Measurements from ENCODE around the gene RUNX1. TPM values are rescaled to one million over a fixed set of nuclear protein-coding genes. Genes with fewer than 3 reads are reported as not detected.
A peak's percentile ranks its signal among the peaks of the same experiment; 100 is the strongest.

Gene RUNX1
- total and polyA plus RNA-seq, 2 donors (not counting 1 experiment from before 2014, with no cell fraction given): 26.3 to 73.0 TPM

DNA sequence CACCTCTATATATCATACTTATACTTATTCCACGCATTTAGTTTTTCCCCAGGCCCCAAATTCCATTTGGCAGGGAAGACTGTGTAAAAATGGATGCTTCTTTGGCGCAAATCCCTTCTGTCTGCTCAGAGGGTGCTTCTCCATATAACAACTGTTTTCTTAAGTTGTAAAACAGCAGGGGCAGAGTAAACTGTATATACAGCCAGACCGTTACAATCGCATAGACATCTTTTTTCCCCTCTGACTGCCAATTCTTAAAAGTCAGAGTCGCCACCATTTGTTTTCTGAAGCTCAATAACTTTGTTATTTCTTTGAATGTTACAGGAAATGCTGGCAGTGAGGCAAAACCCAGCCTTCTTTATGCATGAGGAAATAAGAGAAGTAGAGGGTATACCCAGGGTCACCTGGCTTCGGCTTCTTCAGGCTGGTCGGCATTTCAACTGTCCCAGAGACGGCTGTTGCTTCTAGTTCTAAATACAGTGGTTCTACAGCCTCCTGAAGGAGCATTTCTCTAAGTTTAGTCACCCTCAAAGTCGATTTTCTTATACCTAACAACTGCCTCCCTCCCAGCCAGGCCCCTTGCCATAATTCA lies 191.9 kb downstream of the RUNX1 start:
- Histone ChIP-seq H3K79me2 (ENCODE audit: control insufficient read depth, insufficient read depth, low read length) (peaks cover 41% of the 10 kb centered on the region), H3K36me3 (replicated peaks in 1 of 2; ENCODE audit: control extremely low read depth in 1 of 2, control insufficient read depth in 1 of 2, extremely low read depth in 1 of 2, insufficient read depth in 2 of 2, low read length in 1 of 2) (peaks cover 10 to 49% of the 10 kb centered on the region in 2 experiments), H3K4me3 (ENCODE audit: control extremely low read depth in 1 of 5, extremely low read depth in 1 of 5, insufficient read depth in 1 of 5, low read depth in 2 of 5, low read length in 4 of 5) (no peak overlapping the region), H2AFZ (ENCODE audit: insufficient read depth, low read depth, low read length, poor library complexity, severe bottlenecking) (no peak overlapping the region), H4K20me1 (ENCODE audit: control insufficient read depth, insufficient read depth, low read length, poor library complexity, severe bottlenecking) (peaks cover 27% of the 10 kb centered on the region), H3K4me2 (replicated peaks; ENCODE audit: low read depth, low read length, poor library complexity, severe bottlenecking) (peak overlapping the region; percentile 55), H3K27me3 (replicated peaks in 1 of 4; ENCODE audit: control extremely low read depth in 1 of 4, control insufficient read depth in 3 of 4, insufficient read depth in 4 of 4, low read length in 3 of 4) (peaks cover 0 to 2% (median 0%) of the 10 kb centered on the region in 4 experiments), H3K4me1 (ENCODE audit: control insufficient read depth in 2 of 2, insufficient read depth in 2 of 2, low read length in 2 of 2) (peaks cover 31% of the 10 kb centered on the region in 2 donors), H3K9ac (ENCODE audit: low read length) (no peak overlapping the region), H3K27ac (ENCODE audit: low read length in 2 of 2) (peak overlapping the region; percentile 18 to 65), H3K9me3 (ENCODE audit: control extremely low read depth in 1 of 3, control insufficient read depth in 2 of 3, insufficient read depth in 1 of 3, low read length in 2 of 3) (no peaks in the 10 kb centered on the region)
- Mint-ChIP-seq H3K27me3 (no peaks in the 10 kb centered on the region), H3K4me3 (peak overlapping the region; percentile 65), H3K27ac (peak overlapping the region; percentile 74), H3K4me1 (peaks cover 40% of the 10 kb centered on the region), H3K9me3 (ENCODE audit: insufficient read depth) (no peaks in the 10 kb centered on the region)
- DNase-seq: peak; percentile 65
- intact Hi-C loops (cut with micrococcal nuclease): loop anchor here (1.0 kb wide), 1 partner anchor 8 kb away; no protein-coding TSS in a partner anchor
- ChIA-PET CTCF (interaction anchor here (0.7 to 2.5 kb wide), 8 partner anchors 8 to 544 kb away, joined by 3 to 9 read pairs (median 3); no protein-coding TSS in a partner anchor), POLR2A (interaction anchor here (1.0 to 1.6 kb wide), 3 partner anchors 8 to 31 kb away, joined by 3 to 4 read pairs (median 3); no protein-coding TSS in a partner anchor)
- TF ChIP-seq EZH2 (IDR thresholded peaks at IDR 0.05; ENCODE audit: borderline replicate concordance, insufficient read depth, low read depth, low read length, poor library complexity, severe bottlenecking): no peak
- TF ChIP-seq, protein P1, sequence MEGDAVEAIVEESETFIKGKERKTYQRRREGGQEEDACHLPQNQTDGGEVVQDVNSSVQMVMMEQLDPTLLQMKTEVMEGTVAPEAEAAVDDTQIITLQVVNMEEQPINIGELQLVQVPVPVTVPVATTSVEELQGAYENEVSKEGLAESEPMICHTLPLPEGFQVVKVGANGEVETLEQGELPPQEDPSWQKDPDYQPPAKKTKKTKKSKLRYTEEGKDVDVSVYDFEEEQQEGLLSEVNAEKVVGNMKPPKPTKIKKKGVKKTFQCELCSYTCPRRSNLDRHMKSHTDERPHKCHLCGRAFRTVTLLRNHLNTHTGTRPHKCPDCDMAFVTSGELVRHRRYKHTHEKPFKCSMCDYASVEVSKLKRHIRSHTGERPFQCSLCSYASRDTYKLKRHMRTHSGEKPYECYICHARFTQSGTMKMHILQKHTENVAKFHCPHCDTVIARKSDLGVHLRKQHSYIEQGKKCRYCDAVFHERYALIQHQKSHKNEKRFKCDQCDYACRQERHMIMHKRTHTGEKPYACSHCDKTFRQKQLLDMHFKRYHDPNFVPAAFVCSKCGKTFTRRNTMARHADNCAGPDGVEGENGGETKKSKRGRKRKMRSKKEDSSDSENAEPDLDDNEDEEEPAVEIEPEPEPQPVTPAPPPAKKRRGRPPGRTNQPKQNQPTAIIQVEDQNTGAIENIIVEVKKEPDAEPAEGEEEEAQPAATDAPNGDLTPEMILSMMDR (IDR thresholded peaks at IDR 0.05): no peak
- ATAC-seq (ENCODE audit: low read depth): peak; percentile 94
- WGBS (ENCODE audit: insufficient coverage): 0% methylated on average over 2 of the region's 9 CpGs

DNA sequence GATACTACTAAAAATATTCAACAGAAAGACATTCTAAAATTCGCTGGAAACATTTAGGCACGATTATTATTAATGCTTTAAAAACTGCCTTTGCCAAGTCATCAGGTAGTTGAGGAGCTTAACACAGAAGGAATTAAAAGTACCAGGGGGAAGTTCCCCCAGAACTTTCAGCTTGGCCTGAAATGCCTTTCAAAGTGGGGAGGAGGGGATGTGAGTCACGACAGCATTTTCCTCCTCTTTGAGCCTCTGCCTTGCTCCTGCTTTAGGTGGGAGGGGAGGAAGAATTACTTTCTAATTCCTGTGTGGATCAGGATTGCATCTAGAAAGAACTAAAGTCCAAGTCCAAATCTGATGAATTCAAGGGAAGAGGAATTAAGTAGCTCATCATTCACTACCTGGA lies 196.7 kb downstream of the RUNX1 start:
- H3K36me3 ChIP-seq (replicated peaks in 1 of 2; ENCODE audit: control extremely low read depth in 1 of 2, control insufficient read depth in 1 of 2, extremely low read depth in 1 of 2, insufficient read depth in 2 of 2, low read length in 1 of 2): peaks cover 13 to 43% of the 10 kb centered on the region in 2 experiments
- no peak overlapping the region for H3K27ac Mint-ChIP-seq
- DNase-seq (no peak), ATAC-seq (ENCODE audit: low read depth) (no peak)
- intact Hi-C loops (cut with micrococcal nuclease): no loop called here
- no peaks in the 10 kb centered on the region for H3K9me3 Mint-ChIP-seq (ENCODE audit: insufficient read depth)
- H3K27ac ChIP-seq (ENCODE audit: low read length in 2 of 2): no peak overlapping the region
- no peak overlapping the region for H3K9ac ChIP-seq (ENCODE audit: low read length)
- peaks cover 39% of the 10 kb centered on the region for H4K20me1 ChIP-seq (ENCODE audit: control insufficient read depth, insufficient read depth, low read length, poor library complexity, severe bottlenecking)
- WGBS (ENCODE audit: insufficient coverage): 75% methylated on average over 1 of the region's 3 CpGs
- no peak overlapping the region for H3K4me2 ChIP-seq (replicated peaks; ENCODE audit: low read depth, low read length, poor library complexity, severe bottlenecking)
- peaks cover 13 to 15% of the 10 kb centered on the region in 2 donors for H3K4me1 ChIP-seq (ENCODE audit: control insufficient read depth in 2 of 2, insufficient read depth in 2 of 2, low read length in 2 of 2)
- no peaks in the 10 kb centered on the region for H3K27me3 Mint-ChIP-seq
- TF ChIP-seq EZH2 (IDR thresholded peaks at IDR 0.05; ENCODE audit: borderline replicate concordance, insufficient read depth, low read depth, low read length, poor library complexity, severe bottlenecking): no peak
- TF ChIP-seq, protein P1 (IDR thresholded peaks at IDR 0.05): no peak
- H3K4me3 ChIP-seq (ENCODE audit: control extremely low read depth in 1 of 5, extremely low read depth in 1 of 5, insufficient read depth in 1 of 5, low read depth in 2 of 5, low read length in 4 of 5): no peak overlapping the region
- POLR2A ChIA-PET: no interaction called here
- peaks cover 0 to 2% (median 0%) of the 10 kb centered on the region in 4 experiments for H3K27me3 ChIP-seq (replicated peaks in 1 of 4; ENCODE audit: control extremely low read depth in 1 of 4, control insufficient read depth in 3 of 4, insufficient read depth in 4 of 4, low read length in 3 of 4)
- CTCF ChIA-PET: no interaction called here
- H3K79me2 ChIP-seq (ENCODE audit: control insufficient read depth, insufficient read depth, low read length): peaks cover 39% of the 10 kb centered on the region
- no peak overlapping the region for H2AFZ ChIP-seq (ENCODE audit: insufficient read depth, low read depth, low read length, poor library complexity, severe bottlenecking)
- H3K9me3 ChIP-seq (ENCODE audit: control extremely low read depth in 1 of 3, control insufficient read depth in 2 of 3, insufficient read depth in 1 of 3, low read length in 2 of 3): no peaks in the 10 kb centered on the region
- peaks cover 16% of the 10 kb centered on the region for H3K4me1 Mint-ChIP-seq
- no peak overlapping the region for H3K4me3 Mint-ChIP-seq

Data from B cell (primary cell).